22Rv1 (cell line): ENCODE measurements around the gene AKAP6.

Source experiments
- CTCF ChIP-seq: fragments of 450-650 bp; IDR thresholded peaks from 2 replicates; pipeline ENCODE4 v1.5.1; 2017; ENCODE audit warnings: mild to moderate bottlenecking
- ZFX ChIP-seq: fragments of 450-650 bp; IDR thresholded peaks from 2 replicates; pipeline ENCODE4 v1.6.1; 2017; ENCODE audit warnings: antibody characterized with exemption, borderline replicate concordance

- TF ChIP-seq CTCF, result no peak
- no peak for TF ChIP-seq ZFX
Measured at GRCh38 chr14:32404784-32405573, 75.9 kb downstream of the AKAP6 start.
